Glutamatergic neuron (in vitro differentiated cells): ENCODE data around the gene RGS9. TPM values are rescaled to one million over a fixed set of nuclear protein-coding genes. Genes with fewer than 3 reads are reported as not detected.

Experiments
- DNase-seq: peaks from one replicate; pipeline ENCODE4 v3.0.0; 2022
- H3K27ac Mint-ChIP-seq: one replicate; pipeline ENCODE4 v1.8.0; 2020; ENCODE audit warnings: mild to moderate bottlenecking, mixed read lengths, inconsistent platforms; ENCODE audit not compliant: unreplicated experiment
- H3K27me3 Mint-ChIP-seq: one replicate; pipeline ENCODE4 v1.8.0; 2020; ENCODE audit warnings: mild to moderate bottlenecking, moderate library complexity, mixed read lengths, inconsistent platforms; ENCODE audit not compliant: unreplicated experiment
- H3K36me3 Mint-ChIP-seq: one replicate; pipeline ENCODE4 v1.8.0; 2020; ENCODE audit warnings: mild to moderate bottlenecking, mixed read lengths, inconsistent platforms; ENCODE audit not compliant: unreplicated experiment
- H3K4me1 Mint-ChIP-seq: one replicate; pipeline ENCODE4 v1.8.0; 2020; ENCODE audit warnings: mild to moderate bottlenecking, low read depth, mixed read lengths, inconsistent platforms; ENCODE audit not compliant: unreplicated experiment
- H3K4me3 Mint-ChIP-seq: one replicate; pipeline ENCODE4 v1.8.0; 2020; ENCODE audit warnings: mild to moderate bottlenecking, mixed read lengths, inconsistent platforms; ENCODE audit not compliant: unreplicated experiment
- H3K9me3 Mint-ChIP-seq: one replicate; pipeline ENCODE4 v1.8.0; 2020; ENCODE audit warnings: mild to moderate bottlenecking, moderate library complexity, mixed read lengths, inconsistent platforms; ENCODE audit not compliant: unreplicated experiment
- CTCF ChIP-seq: fragments of 200-600 bp; sonication (generic); IDR thresholded peaks from one replicate; pipeline ENCODE4 v1.5.0; 2021; ENCODE audit not compliant: partially characterized antibody, unreplicated experiment
- total RNA-seq: library from RNA; stranded (reverse); fragmentation: NEBNext Ultra II Directional; extraction: Animal tissue kit (Norgen Biotek cat#: 25700); gene quantifications from one replicate; pipeline ENCODE4 v1.2.1, GENCODE V29; 2021; ENCODE audit not compliant: unreplicated experiment

Gene RGS9
- total RNA-seq, 1 donor from 2014 or later: 2.4 TPM

GRCh38 chr17:65185668-65186382, 48.7 kb downstream of the RGS9 start:
- Mint-ChIP-seq H3K4me3 (no peak overlapping the region), H3K9me3 (peaks cover 3% of the 10 kb centered on the region), H3K27me3 (peaks cover 1% of the 10 kb centered on the region), H3K36me3 (peaks cover 8% of the 10 kb centered on the region), H3K27ac (no peak overlapping the region), H3K4me1 (no peaks in the 10 kb centered on the region)
- peak; percentile 42 for TF ChIP-seq CTCF
- DNase-seq: no peak

GRCh38 chr17:65190467-65191097, 53.4 kb downstream of the RGS9 start:
- H3K36me3 Mint-ChIP-seq: peaks cover 8% of the 10 kb centered on the region
- no peak for TF ChIP-seq CTCF
- no peak overlapping the region for H3K27ac Mint-ChIP-seq
- H3K4me3 Mint-ChIP-seq: no peak overlapping the region
- no peaks in the 10 kb centered on the region for H3K4me1 Mint-ChIP-seq
- peaks cover 3% of the 10 kb centered on the region for H3K9me3 Mint-ChIP-seq
- peaks cover 3% of the 10 kb centered on the region for H3K27me3 Mint-ChIP-seq
- DNase-seq: no peak

DNA sequence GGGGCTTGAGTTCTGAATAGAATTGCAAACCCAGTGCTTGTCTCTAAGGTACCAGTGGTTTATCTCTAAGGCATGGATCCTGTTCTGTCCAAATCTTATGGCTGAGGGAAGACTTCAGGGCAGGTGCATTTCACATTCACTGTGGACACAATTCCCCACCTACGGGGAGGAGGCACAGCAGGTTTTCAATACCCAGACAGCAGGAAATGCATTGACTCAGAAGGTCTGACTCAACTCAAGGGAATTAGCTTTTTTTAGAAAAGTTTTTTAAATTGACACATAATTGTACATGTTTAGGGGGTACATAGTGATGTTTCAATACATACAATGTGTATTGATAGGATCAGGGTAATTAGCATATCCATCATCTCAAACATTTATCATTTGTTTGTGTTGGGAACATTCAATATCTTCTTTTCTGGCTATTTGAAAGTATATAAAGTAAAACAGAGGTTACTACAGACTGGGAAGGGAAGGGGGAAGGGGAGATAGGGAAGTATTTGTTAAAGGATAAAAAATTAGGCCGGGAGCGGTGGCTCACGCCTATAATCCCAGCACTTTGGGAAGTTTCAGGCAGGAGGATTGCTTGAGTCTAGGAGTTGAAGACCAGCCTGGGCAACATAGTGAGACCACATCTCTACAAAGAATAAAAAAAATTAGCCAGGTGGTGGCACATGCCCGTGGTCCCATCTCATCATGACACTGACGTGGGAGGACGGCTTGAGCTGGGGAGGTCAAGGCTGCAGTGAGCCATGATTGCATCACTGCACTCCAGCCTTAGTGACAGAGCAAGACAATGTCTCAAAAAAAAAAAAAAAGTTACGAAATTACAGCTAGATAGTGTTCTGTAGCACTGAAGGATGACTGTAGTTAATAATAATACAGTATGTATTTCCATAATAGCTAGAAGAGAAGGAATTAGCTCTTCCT, 54.9 kb downstream of the RGS9 start:
- no peak for DNase-seq
- no peak for TF ChIP-seq CTCF
- Mint-ChIP-seq H3K36me3 (peaks cover 8% of the 10 kb centered on the region), H3K9me3 (peaks cover 3% of the 10 kb centered on the region), H3K4me1 (peaks cover 1% of the 10 kb centered on the region), H3K27ac (no peak overlapping the region), H3K27me3 (peaks cover 3% of the 10 kb centered on the region), H3K4me3 (no peak overlapping the region)

DNA sequence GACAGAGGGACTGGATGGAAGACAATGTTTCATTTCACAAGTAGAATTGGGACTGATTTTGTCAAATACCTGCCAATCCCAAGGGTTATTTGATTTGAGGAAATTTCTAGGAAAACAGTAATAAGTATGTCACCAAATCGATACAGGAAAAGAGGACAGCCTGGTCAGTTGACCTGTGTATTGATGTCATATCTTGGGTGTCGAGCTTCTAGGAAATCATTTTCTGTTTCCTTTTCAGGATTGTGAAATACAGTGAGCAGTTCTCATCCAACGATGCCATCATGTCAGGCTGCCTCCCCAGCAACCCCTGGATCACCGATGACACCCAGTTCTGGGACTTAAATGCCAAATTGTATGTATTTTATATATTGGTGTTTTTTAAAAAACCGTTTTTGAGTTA, 56.1 kb downstream of the RGS9 start:
- Mint-ChIP-seq H3K36me3 (peaks cover 8% of the 10 kb centered on the region), H3K27ac (no peak overlapping the region), H3K4me1 (peaks cover 1% of the 10 kb centered on the region), H3K27me3 (peaks cover 3% of the 10 kb centered on the region), H3K9me3 (peaks cover 1% of the 10 kb centered on the region), H3K4me3 (no peak overlapping the region)
- TF ChIP-seq CTCF: no peak
- DNase-seq: no peak
